ENCODE measurements around the gene MFSD6. TPM values are rescaled to one million over a fixed set of nuclear protein-coding genes. Genes with fewer than 3 reads are reported as not detected.

The MFSD6 gene
- total RNA-seq, 1 donor from 2014 or later: 21.5 TPM

GRCh38 chr2:190534310-190535120, 126.4 kb downstream of the MFSD6 start, which contains the start of gene NEMP2:
NEMP2 (minus strand) TSS chr2:190534722; CDS start chr2:190534655, 67 bp downstream.
- peaks cover 24% of the 10 kb centered on the region for H3K36me3 Mint-ChIP-seq (ENCODE audit: low read depth)
- peak within 1 kb of the TSS; percentile 97 for H3K4me3 Mint-ChIP-seq
- no peak for TF ChIP-seq CTCF (IDR thresholded peaks at IDR 0.05)
- CTCF ChIA-PET: interaction anchor here (1.6 kb wide), 1 partner anchor 145 kb away, joined by 5 read pairs; no protein-coding TSS in a partner anchor
- peak; percentile 80 for ATAC-seq (ENCODE audit: low read depth)
- peak; percentile 90 for DNase-seq
- intact Hi-C loops (cut with micrococcal nuclease): loop anchor here (1.0 to 5.0 kb wide), 12 partner anchors 49 to 1143 kb away; partner anchors contain the start of genes ANKAR, GLS, HIBCH and MFSD6
- no peaks in the 10 kb centered on the region for H3K27me3 Mint-ChIP-seq
- H3K4me1 Mint-ChIP-seq: peaks cover 56% of the 10 kb centered on the region
- peak within 1 kb of the TSS; percentile 100 for H3K27ac Mint-ChIP-seq
- peaks cover 20% of the 10 kb centered on the region for H3K9me3 Mint-ChIP-seq
- POLR2A ChIA-PET: interaction anchor here (0.5 to 4.6 kb wide), 20 partner anchors 9 to 771 kb away, joined by 3 to 38 read pairs (median 5); partner anchors contain the start of genes GLS and NAB1

- H3K4me1 Mint-ChIP-seq: peaks cover 50% of the 10 kb centered on the region
- peak overlapping the region; percentile 91 for H3K4me3 Mint-ChIP-seq
- H3K9me3 Mint-ChIP-seq: peaks cover 24% of the 10 kb centered on the region
- CTCF ChIA-PET: no interaction called here
- ATAC-seq (ENCODE audit: low read depth) (no peak), DNase-seq (no peak)
- POLR2A ChIA-PET: interaction anchor here (1.1 to 4.6 kb wide), 12 partner anchors 12 to 354 kb away, joined by 3 to 38 read pairs (median 6); partner anchors contain the start of genes GLS and NAB1
- H3K36me3 Mint-ChIP-seq (ENCODE audit: low read depth): peaks cover 28% of the 10 kb centered on the region
- intact Hi-C loops (cut with micrococcal nuclease): loop anchor here (2.0 kb wide), 3 partner anchors 216 to 480 kb away; partner anchors contain the start of genes GLS, HIBCH and STAT1
- no peaks in the 10 kb centered on the region for H3K27me3 Mint-ChIP-seq
- peak overlapping the region; percentile 94 for H3K27ac Mint-ChIP-seq
- no peak for TF ChIP-seq CTCF (IDR thresholded peaks at IDR 0.05)
Observed at GRCh38 chr2:190535121-190535439, 126.9 kb downstream of the MFSD6 start.

- Mint-ChIP-seq H3K27me3 (no peaks in the 10 kb centered on the region), H3K9me3 (peaks cover 25% of the 10 kb centered on the region), H3K27ac (peak overlapping the region; percentile 94), H3K36me3 (ENCODE audit: low read depth) (peaks cover 30% of the 10 kb centered on the region), H3K4me3 (peak overlapping the region; percentile 67), H3K4me1 (peaks cover 45% of the 10 kb centered on the region)
- ATAC-seq (ENCODE audit: low read depth) (no peak), DNase-seq (no peak)
- intact Hi-C loops (cut with micrococcal nuclease): loop anchor here (2.0 kb wide), 3 partner anchors 217 to 479 kb away; partner anchors contain the start of genes GLS, HIBCH and STAT1
- TF ChIP-seq CTCF (IDR thresholded peaks at IDR 0.05): no peak
- CTCF ChIA-PET: no interaction called here
- POLR2A ChIA-PET: interaction anchor here (4.6 kb wide), 1 partner anchor 48 kb away, joined by 38 read pairs; no protein-coding TSS in a partner anchor
Observed at GRCh38 chr2:190535586-190535985, 127.4 kb downstream of the MFSD6 start.

GRCh38 chr2:190537765-190538164, 129.6 kb downstream of the MFSD6 start:
- peaks cover 26% of the 10 kb centered on the region for H3K4me1 Mint-ChIP-seq
- CTCF ChIA-PET: no interaction called here

More at GRCh38 chr2:190537765-190538164, 129.6 kb downstream of the MFSD6 start:
- peaks cover 40% of the 10 kb centered on the region for H3K36me3 Mint-ChIP-seq (ENCODE audit: low read depth)
- no peak for ATAC-seq (ENCODE audit: low read depth)
- H3K27me3 Mint-ChIP-seq: no peaks in the 10 kb centered on the region
- no peak overlapping the region for H3K4me3 Mint-ChIP-seq
- DNase-seq: no peak
- intact Hi-C loops (cut with micrococcal nuclease): no loop called here
- peaks cover 37% of the 10 kb centered on the region for H3K9me3 Mint-ChIP-seq
- POLR2A ChIA-PET: no interaction called here
- H3K27ac Mint-ChIP-seq: no peak overlapping the region
- no peak for TF ChIP-seq CTCF (IDR thresholded peaks at IDR 0.05)
